Measurements from ENCODE around the gene GASK1A. TPM values are rescaled to one million over a fixed set of nuclear protein-coding genes. Genes with fewer than 3 reads are reported as not detected.

GASK1A gene
- total and polyA plus RNA-seq, 10 of the 15 experiments (the other 5 are each of a cell fraction or from before 2014, with no cell fraction given) = 0.18 TPM; not detected in 9

GRCh38 chr3:43077707-43078106, 98.6 kb downstream of the GASK1A start (continued):
- TF ChIP-seq ASH2L (IDR thresholded peaks at IDR 0.05; ENCODE audit: borderline replicate concordance, low read depth) = no peak

- no peaks in the 10 kb centered on the region; the same call in 2 of the 3 replicates for H3K9me3 ChIP-seq (replicated peaks; ENCODE audit: control insufficient read depth, insufficient read depth, low read length)
- in situ Hi-C loops (cut with MboI) = no loop called here
- no peak overlapping the region for H3K4me2 ChIP-seq (ENCODE audit: control insufficient read depth, insufficient read depth)
- H3K27ac ChIP-seq (ENCODE audit: control insufficient read depth, insufficient read depth) = no peak overlapping the region
- CTCF ChIA-PET = no interaction called here
- no peaks in the 10 kb centered on the region for H3K79me2 ChIP-seq (ENCODE audit: control insufficient read depth, insufficient read depth, low read length)
- H3K4me3 ChIP-seq = no peak overlapping the region
- H4K20me1 ChIP-seq (ENCODE audit: control insufficient read depth, insufficient read depth) = no peaks in the 10 kb centered on the region
- no peak for ATAC-seq
- RAD21 ChIA-PET (ENCODE audit: unreplicated experiment) = no interaction called here
- FAIRE-seq = no peak
- DNase-seq (ENCODE audit: low read depth, low spot score) = no peak
- no TSS peak for BruUV-seq (replicated peaks)
- 64% methylated on average over 31 of the region's 31 CpGs for WGBS (ENCODE audit: insufficient coverage, insufficient replicate concordance, low lambda C conversion rate, missing lambda C conversion rate)
- POLR2A ChIA-PET = no interaction called here
- H3K27me3 ChIP-seq (replicated peaks in 1 of 2; ENCODE audit: control insufficient read depth in 2 of 2, insufficient read depth in 2 of 2, low read length in 1 of 2) = no peaks in the 10 kb centered on the region; a peak in 1 of 4 replicates
- intact Hi-C loops (cut with micrococcal nuclease; ENCODE audit: unreplicated experiment) = no loop called here
- no peak overlapping the region for H2AFZ ChIP-seq (ENCODE audit: control insufficient read depth, low read depth, low read length)
- no peaks in the 10 kb centered on the region; a peak in 1 of 4 replicates for H3K36me3 ChIP-seq (ENCODE audit: control insufficient read depth in 2 of 2, insufficient read depth in 2 of 2, low read length in 1 of 2)
- SMC1A ChIA-PET (ENCODE audit: uncharacterized antibody, unreplicated experiment) = no interaction called here
- TF ChIP-seq ZNF207 (IDR thresholded peaks at IDR 0.05; ENCODE audit: borderline replicate concordance) = no peak
- TF ChIP-seq HCFC1 (IDR thresholded peaks at IDR 0.05; ENCODE audit: low read length) = no peak
- no peak for TF ChIP-seq CEBPZ (IDR thresholded peaks at IDR 0.05; ENCODE audit: low read depth, low read length)
- no peak for TF ChIP-seq MXI1 (IDR thresholded peaks at IDR 0.05; ENCODE audit: low read depth, low read length)
- no peak for TF ChIP-seq ESRRA (IDR thresholded peaks at IDR 0.05; ENCODE audit: low read length)
- no peak for TF ChIP-seq CHD1 (IDR thresholded peaks at IDR 0.05; ENCODE audit: low read depth, low read length)
- TF ChIP-seq FOXK2 (IDR thresholded peaks at IDR 0.05) = no peak
- no peak overlapping the region for H3K9ac ChIP-seq (ENCODE audit: control insufficient read depth, insufficient read depth, low read length)
- H3K4me1 ChIP-seq (ENCODE audit: control insufficient read depth, insufficient read depth, low read length) = no peaks in the 10 kb centered on the region
Measured at GRCh38 chr3:43079536-43080332, 100.6 kb downstream of the GASK1A start.

All from GM12878 (cell line).